Hepatocyte (in vitro differentiated cells): ENCODE results near the gene FDXR. TPM values are rescaled to one million over a fixed set of nuclear protein-coding genes. Genes with fewer than 3 reads are reported as not detected.

Experiments
- DNase-seq: peaks from one replicate; pipeline ENCODE4 v3.0.0-alpha.2; 2016; ENCODE audit warnings: low spot score
- H2AFZ ChIP-seq: fragments of 200-600 bp; sonication (generic); 2 replicates; pipeline ENCODE4 v1.6.0; 2016; ENCODE audit warnings: antibody characterized with exemption, mild to moderate bottlenecking
- H3K27ac ChIP-seq: fragments of 200-600 bp; sonication (generic); 2 replicates; pipeline ENCODE4 v1.5.1; 2016; ENCODE audit warnings: mild to moderate bottlenecking
- H3K27me3 ChIP-seq: fragments of 200-600 bp; sonication (generic); 2 replicates; pipeline ENCODE4 v1.6.1; 2016
- H3K36me3 ChIP-seq: fragments of 200-600 bp; sonication (generic); replicated peaks from 2 replicates; pipeline ENCODE4 v1.5.1; 2016; ENCODE audit warnings: low read depth; ENCODE audit not compliant: insufficient read depth
- H3K4me1 ChIP-seq: fragments of 200-600 bp; sonication (generic); 2 replicates; pipeline ENCODE4 v1.5.1; 2016; ENCODE audit warnings: mild to moderate bottlenecking, moderate library complexity; ENCODE audit not compliant: insufficient read depth
- H3K4me2 ChIP-seq: fragments of 200-600 bp; sonication (generic); 2 replicates; pipeline ENCODE4 v1.6.0; 2016
- H3K4me3 ChIP-seq: fragments of 200-600 bp; sonication (generic); 2 replicates; pipeline ENCODE4 v1.5.1; 2016; ENCODE audit warnings: mild to moderate bottlenecking
- H3K79me2 ChIP-seq: fragments of 200-600 bp; sonication (generic); 2 replicates; pipeline ENCODE4 v1.6.0; 2017; ENCODE audit warnings: mild to moderate bottlenecking
- H3K9me2 ChIP-seq: fragments of 200-600 bp; sonication (generic); replicated peaks from 2 replicates; pipeline ENCODE4 v1.6.0; 2017; ENCODE audit warnings: mild to moderate bottlenecking; ENCODE audit not compliant: insufficient read depth
- H3K9me3 ChIP-seq: fragments of 200-600 bp; sonication (generic); 2 replicates; pipeline ENCODE4 v1.5.1; 2016; ENCODE audit warnings: low read depth, mild to moderate bottlenecking
- H4K20me1 ChIP-seq: fragments of 200-600 bp; sonication (generic); 2 replicates; pipeline ENCODE4 v1.6.0; 2016; ENCODE audit warnings: mild to moderate bottlenecking; ENCODE audit not compliant: insufficient read depth, poor library complexity, severe bottlenecking
- CTCF ChIP-seq: fragments of 200-600 bp; sonication (generic); IDR thresholded peaks from 2 replicates; pipeline ENCODE4 v1.5.1; 2016; ENCODE audit warnings: antibody characterized with exemption, mild to moderate bottlenecking; ENCODE audit not compliant: poor library complexity
- EZH2 ChIP-seq: fragments of 200-600 bp; sonication (generic); IDR thresholded peaks from 2 replicates; pipeline ENCODE4 v1.6.1; 2016; ENCODE audit warnings: antibody characterized with exemption, mild to moderate bottlenecking, borderline replicate concordance
- EZH2phosphoT487 ChIP-seq: fragments of 200-600 bp; sonication (generic); IDR thresholded peaks from one replicate; pipeline ENCODE4 v1.6.1; 2018; ENCODE audit warnings: antibody characterized with exemption, mild to moderate bottlenecking, low read depth, moderate library complexity; ENCODE audit not compliant: unreplicated experiment, severe bottlenecking
- WGBS: methylation state at CpG from one replicate; pipeline ENCODE4 v1.1.6; 2016; ENCODE audit warnings: low lambda C conversion rate; ENCODE audit errors: missing lambda C conversion rate; 5-methylcytosine and 5-hydroxymethylcytosine counted together
- polyA plus RNA-seq: library from polyadenylated mRNA; unstranded; fragments of >200 nt; fragmentation: Nextera tagmentation; extraction: Ambion mirVana; gene quantifications from 2 replicates; pipeline ENCODE4 v1.2.1, GENCODE V29; 2016
- total RNA-seq: library from RNA; depleted of rRNA; stranded (reverse); fragments of >200 nt; gene quantifications from 2 replicates; pipeline ENCODE4 v1.2.3, GENCODE V29; 2014

FDXR gene
- total and polyA plus RNA-seq, 2 experiments from 2014 or later, result 12.2 to 14.2 TPM

- H3K36me3 ChIP-seq, result no peaks in the 10 kb centered on the region
- H3K4me1 ChIP-seq, result peaks cover 5% of the 10 kb centered on the region
- no peaks in the 10 kb centered on the region for H3K9me3 ChIP-seq
- H3K27ac ChIP-seq, result no peak overlapping the region
- H3K4me2 ChIP-seq, result no peak overlapping the region
- H2AFZ ChIP-seq, result no peak overlapping the region
- H3K27me3 ChIP-seq, result peaks cover 13% of the 10 kb centered on the region
- DNase-seq, result no peak
- no peaks in the 10 kb centered on the region for H4K20me1 ChIP-seq
- TF ChIP-seq EZH2, result no peak
- no peaks in the 10 kb centered on the region for H3K79me2 ChIP-seq
- H3K4me3 ChIP-seq, result no peak overlapping the region
- WGBS, result 59% methylated on average over 7 of the region's 7 CpGs
- H3K9me2 ChIP-seq, result no peaks in the 10 kb centered on the region
Measured at GRCh38 chr17:74839990-74840852, 32.6 kb downstream of the FDXR start.

GRCh38 chr17:74838274-74838673 lies 34.5 kb downstream of the FDXR start:
- no peaks in the 10 kb centered on the region for H3K27me3 ChIP-seq
- H3K4me1 ChIP-seq, result peaks cover 5% of the 10 kb centered on the region
- H4K20me1 ChIP-seq, result no peaks in the 10 kb centered on the region
- no peaks in the 10 kb centered on the region for H3K36me3 ChIP-seq
- 75% methylated on average over 9 of the region's 9 CpGs for WGBS
- H3K4me2 ChIP-seq, result no peak overlapping the region
- no peak overlapping the region for H2AFZ ChIP-seq
- no peak overlapping the region for H3K27ac ChIP-seq
- H3K79me2 ChIP-seq, result no peaks in the 10 kb centered on the region
- no peak for TF ChIP-seq CTCF
- TF ChIP-seq EZH2phosphoT487, result no peak
- no peak for TF ChIP-seq EZH2
- H3K9me3 ChIP-seq, result no peaks in the 10 kb centered on the region
- no peaks in the 10 kb centered on the region for H3K9me2 ChIP-seq
- no peak overlapping the region for H3K4me3 ChIP-seq
- no peak for DNase-seq

- Histone ChIP-seq H3K79me2 (no peaks in the 10 kb centered on the region), H3K9me3 (no peaks in the 10 kb centered on the region), H3K27me3 (no peaks in the 10 kb centered on the region), H3K4me2 (no peak overlapping the region), H3K4me3 (no peak overlapping the region), H3K27ac (no peak overlapping the region), H2AFZ (no peak overlapping the region), H4K20me1 (no peaks in the 10 kb centered on the region), H3K4me1 (no peaks in the 10 kb centered on the region), H3K9me2 (no peaks in the 10 kb centered on the region), H3K36me3 (no peaks in the 10 kb centered on the region)
- no peak for TF ChIP-seq EZH2phosphoT487
- no peak for TF ChIP-seq EZH2
- TF ChIP-seq CTCF, result no peak
- DNase-seq, result no peak
- 97% methylated on average over 19 of the region's 19 CpGs for WGBS
Measured at GRCh38 chr17:74836691-74837467, 35.9 kb downstream of the FDXR start.

- Histone ChIP-seq H3K9me3 (no peaks in the 10 kb centered on the region), H4K20me1 (no peaks in the 10 kb centered on the region), H3K4me3 (no peak overlapping the region), H3K4me1 (no peaks in the 10 kb centered on the region), H3K9me2 (no peaks in the 10 kb centered on the region), H3K36me3 (no peaks in the 10 kb centered on the region), H2AFZ (no peak overlapping the region), H3K27ac (no peak overlapping the region), H3K79me2 (no peaks in the 10 kb centered on the region), H3K4me2 (no peak overlapping the region), H3K27me3 (no peaks in the 10 kb centered on the region)
- TF ChIP-seq CTCF, result no peak
- TF ChIP-seq EZH2phosphoT487, result no peak
- TF ChIP-seq EZH2, result no peak
- DNase-seq, result no peak
- WGBS, result 97% methylated on average over 26 of the region's 26 CpGs
Measured at GRCh38 chr17:74836191-74836590, 36.6 kb downstream of the FDXR start.
